Measurements from ENCODE around the gene RPL15. TPM values are rescaled to one million over a fixed set of nuclear protein-coding genes. Genes with fewer than 3 reads are reported as not detected.

Gene RPL15
- total RNA-seq, 1 donor from 2014 or later, result 5,928 TPM

GRCh38 chr3:23889386-23889785, 27.5 kb upstream of the RPL15 start:
- TF ChIP-seq CTCF (IDR thresholded peaks at IDR 0.05) (no peak), EZH2 (IDR thresholded peaks at IDR 0.05) (no peak), EZH2phosphoT487 (IDR thresholded peaks at IDR 0.05) (no peak)
- Histone ChIP-seq H3K27ac (no peak overlapping the region), H3F3A (ENCODE audit: low read depth) (peaks cover 19% of the 10 kb centered on the region), H3K4me2 (no peak overlapping the region), H4K20me1 (ENCODE audit: low read depth) (peaks cover 72% of the 10 kb centered on the region), H3K9me3 (ENCODE audit: low read depth) (no peaks in the 10 kb centered on the region), H3K79me2 (ENCODE audit: low read depth) (peaks cover 76% of the 10 kb centered on the region), H3K27me3 (no peaks in the 10 kb centered on the region), H3K4me1 (no peaks in the 10 kb centered on the region), H3K36me3 (peaks cover 32% of the 10 kb centered on the region), H3K4me3 (no peak overlapping the region), H3K9ac (no peak overlapping the region), H2AFZ (replicated peaks) (no peak overlapping the region)
- H3K9me3 Mint-ChIP-seq, result no peaks in the 10 kb centered on the region
- peaks cover 13% of the 10 kb centered on the region for H3K4me1 Mint-ChIP-seq
- peaks cover 16% of the 10 kb centered on the region for H3K36me3 Mint-ChIP-seq
- H3K27ac Mint-ChIP-seq, result no peak overlapping the region
- no peaks in the 10 kb centered on the region for H3K27me3 Mint-ChIP-seq (ENCODE audit: insufficient read depth, low read depth)
- H3K4me3 Mint-ChIP-seq, result no peak overlapping the region
- no peak for DNase-seq (ENCODE audit: low spot score)

DNA sequence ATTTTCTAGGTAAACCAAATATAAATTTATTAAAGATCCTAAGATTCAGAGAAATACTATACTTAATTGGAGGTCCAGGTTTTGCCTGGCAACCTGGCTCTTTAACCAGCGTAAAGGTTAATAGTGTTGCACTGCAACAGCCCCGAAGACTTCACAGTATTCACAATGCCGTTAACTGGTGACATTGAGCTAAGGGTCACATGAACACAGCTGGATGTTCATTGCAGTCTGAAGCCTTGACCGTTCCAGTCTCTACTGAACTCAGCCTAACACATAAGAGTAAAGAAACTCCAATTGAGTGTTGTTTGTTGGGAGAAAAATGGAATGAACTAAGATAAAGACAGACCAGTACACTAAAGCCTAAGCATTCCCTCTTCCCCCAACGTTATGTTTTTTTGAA, 27.0 kb upstream of the RPL15 start:
- peaks cover 70% of the 10 kb centered on the region for H3K79me2 ChIP-seq (ENCODE audit: low read depth)
- Mint-ChIP-seq H3K27me3 (ENCODE audit: insufficient read depth, low read depth) (no peaks in the 10 kb centered on the region), H3K27ac (no peak overlapping the region), H3K4me1 (peaks cover 13% of the 10 kb centered on the region), H3K4me3 (no peak overlapping the region), H3K36me3 (peaks cover 21% of the 10 kb centered on the region), H3K9me3 (no peaks in the 10 kb centered on the region)
- peaks cover 16% of the 10 kb centered on the region for H3F3A ChIP-seq (ENCODE audit: low read depth)
- no peak overlapping the region for H3K4me2 ChIP-seq
- peaks cover 32% of the 10 kb centered on the region for H3K36me3 ChIP-seq
- no peak for DNase-seq (ENCODE audit: low spot score)
- peaks cover 67% of the 10 kb centered on the region for H4K20me1 ChIP-seq (ENCODE audit: low read depth)
- H3K27me3 ChIP-seq, result no peaks in the 10 kb centered on the region
- no peak overlapping the region for H2AFZ ChIP-seq (replicated peaks)
- no peak overlapping the region for H3K9ac ChIP-seq
- no peaks in the 10 kb centered on the region for H3K4me1 ChIP-seq
- TF ChIP-seq EZH2 (IDR thresholded peaks at IDR 0.05) (no peak), EZH2phosphoT487 (IDR thresholded peaks at IDR 0.05) (no peak), CTCF (IDR thresholded peaks at IDR 0.05) (no peak)
- H3K27ac ChIP-seq, result no peak overlapping the region
- H3K9me3 ChIP-seq (ENCODE audit: low read depth), result no peaks in the 10 kb centered on the region
- H3K4me3 ChIP-seq, result no peak overlapping the region

GRCh38 chr3:23894254-23895061, 22.5 kb upstream of the RPL15 start:
- peaks cover 8% of the 10 kb centered on the region for H3K4me1 Mint-ChIP-seq
- Histone ChIP-seq H3F3A (ENCODE audit: low read depth) (no peaks in the 10 kb centered on the region), H3K27me3 (no peaks in the 10 kb centered on the region), H3K4me3 (no peak overlapping the region), H2AFZ (replicated peaks) (no peak overlapping the region), H3K36me3 (peaks cover 42% of the 10 kb centered on the region), H3K4me1 (no peaks in the 10 kb centered on the region), H3K27ac (no peak overlapping the region), H3K4me2 (no peak overlapping the region), H3K9ac (no peak overlapping the region), H3K79me2 (ENCODE audit: low read depth) (peaks cover 25% of the 10 kb centered on the region), H3K9me3 (ENCODE audit: low read depth) (no peaks in the 10 kb centered on the region), H4K20me1 (ENCODE audit: low read depth) (peaks cover 22% of the 10 kb centered on the region)
- peaks cover 53% of the 10 kb centered on the region for H3K36me3 Mint-ChIP-seq
- no peak overlapping the region for H3K4me3 Mint-ChIP-seq
- no peak for DNase-seq (ENCODE audit: low spot score)
- peaks cover 13% of the 10 kb centered on the region for H3K9me3 Mint-ChIP-seq
- peaks cover 4% of the 10 kb centered on the region for H3K27me3 Mint-ChIP-seq (ENCODE audit: insufficient read depth, low read depth)
- H3K27ac Mint-ChIP-seq, result no peak overlapping the region
- TF ChIP-seq EZH2 (IDR thresholded peaks at IDR 0.05) (no peak), CTCF (IDR thresholded peaks at IDR 0.05) (no peak), EZH2phosphoT487 (IDR thresholded peaks at IDR 0.05) (no peak)
